NCI-H2107 treated with DMSO at 0.1 percent for 48 hours (cell line): ENCODE measurements around the gene SNX33.
"Not testable (repeated sequence)": the region's sequence is repeated elsewhere in the genome, so short reads cannot be mapped to it uniquely, and the experiment has no call there.

Source experiments
- DNase-seq: peaks from one replicate; lab custom pipeline; 2025; ENCODE audit not compliant: unreplicated experiment; lab: John Stamatoyannopoulos, UW

Gene SNX33

GRCh38 chr15:75699517-75699916, 51.8 kb downstream of the SNX33 start:
- not testable (repeated sequence) for DNase-seq

GRCh38 chr15:75699961-75700874, 52.5 kb downstream of the SNX33 start:
- DNase-seq = not testable (repeated sequence)

- DNase-seq = not testable (repeated sequence)
Observed at GRCh38 chr15:75701071-75702003, 53.6 kb downstream of the SNX33 start.

- DNase-seq = no peak
Observed at GRCh38 chr15:75702436-75702835, 54.7 kb downstream of the SNX33 start.

GRCh38 chr15:75703440-75704262, 55.9 kb downstream of the SNX33 start:
- not testable (repeated sequence) for DNase-seq

- DNase-seq = no peak
Observed at GRCh38 chr15:75704263-75704615, 56.5 kb downstream of the SNX33 start.

- no peak for DNase-seq
Observed at GRCh38 chr15:75704618-75705017, 56.9 kb downstream of the SNX33 start.

GRCh38 chr15:75705375-75705774, 57.7 kb downstream of the SNX33 start:
- not testable (repeated sequence) for DNase-seq

GRCh38 chr15:75705854-75706681, 58.4 kb downstream of the SNX33 start:
- no peak for DNase-seq

- no peak for DNase-seq
Observed at GRCh38 chr15:75706682-75706954, 58.9 kb downstream of the SNX33 start.

- not testable (repeated sequence) for DNase-seq
Observed at GRCh38 chr15:75709458-75709857, 61.7 kb downstream of the SNX33 start.

GRCh38 chr15:75710874-75711273, 63.2 kb downstream of the SNX33 start:
- DNase-seq = not testable (repeated sequence)

- not testable (repeated sequence) for DNase-seq
Observed at GRCh38 chr15:75711495-75711894, 63.8 kb downstream of the SNX33 start.
